Liver (tissue), 9 donors: ENCODE measurements around the gene OSBPL5. TPM values are rescaled to one million over a fixed set of nuclear protein-coding genes. Genes with fewer than 3 reads are reported as not detected.

Experiments
- DNase-seq: peaks from one replicate; pipeline ENCODE4 v3.0.0-alpha.2; 2017; ENCODE audit warnings: low spot score
- H3K27ac ChIP-seq, 2 donors: one replicate each; pipeline ENCODE4 v1.7.0; 2013; ENCODE audit warnings: inconsistent platforms in 2 of 2, low read length in 2 of 2, control low read depth in 1 of 2, low read depth in 1 of 2, mild to moderate bottlenecking in 1 of 2
- H3K27me3 ChIP-seq, 4 donors: one replicate each; pipeline versions ENCODE4 v1.6.1 to v1.7.0; 2013; ENCODE audit warnings: low read length in 3 of 4, inconsistent platforms in 1 of 4, mild to moderate bottlenecking in 1 of 4, moderate library complexity in 1 of 4; ENCODE audit not compliant: control insufficient read depth in 4 of 4, insufficient read depth in 4 of 4
- H3K36me3 ChIP-seq, 4 donors: one replicate each; pipeline versions ENCODE4 v1.6.1 to v1.7.0; 2013; ENCODE audit warnings: low read length in 3 of 4, mild to moderate bottlenecking in 3 of 4, low read depth in 1 of 4, moderate library complexity in 1 of 4; ENCODE audit not compliant: control insufficient read depth in 4 of 4, insufficient read depth in 3 of 4
- H3K4me1 ChIP-seq, 4 donors: one replicate each; pipeline versions ENCODE4 v1.6.1 to v1.7.0; 2013; ENCODE audit warnings: low read length in 3 of 4, mild to moderate bottlenecking in 3 of 4, moderate library complexity in 1 of 4; ENCODE audit not compliant: control insufficient read depth in 4 of 4, insufficient read depth in 4 of 4
- H3K4me3 ChIP-seq, 3 donors: one replicate each; pipeline versions ENCODE4 v1.6.1 to v1.7.0; 2013; ENCODE audit warnings: low read length in 3 of 3, control low read depth in 1 of 3, low read depth in 1 of 3, mild to moderate bottlenecking in 1 of 3
- H3K9ac ChIP-seq, 2 donors: one replicate each; pipeline ENCODE4 v1.7.0; 2013; ENCODE audit warnings: low read length in 2 of 2, mild to moderate bottlenecking in 2 of 2, moderate library complexity in 2 of 2, control low read depth in 1 of 2, low read depth in 1 of 2
- H3K9me3 ChIP-seq, 4 donors: one replicate each; pipeline versions ENCODE4 v1.6.1 to v1.7.0; 2013; ENCODE audit warnings: low read length in 3 of 4; ENCODE audit not compliant: control insufficient read depth in 4 of 4
- EGR1 ChIP-seq, 2 donors: IDR thresholded peaks; 2 replicates each; pipeline ENCODE4 v1.6.1; 2016 to 2018; ENCODE audit warnings: antibody characterized with exemption in 2 of 2, low read depth in 2 of 2
- FOXA2 ChIP-seq: IDR thresholded peaks from 2 replicates; pipeline ENCODE4 v1.6.1; 2016; ENCODE audit warnings: antibody characterized with exemption
- GABPA ChIP-seq, 2 donors: IDR thresholded peaks in 1 of 2; conservative IDR thresholded peaks in 1 of 2; 2 replicates each; pipeline ENCODE4 v1.6.1; 2016; ENCODE audit warnings: antibody characterized with exemption in 2 of 2, mild to moderate bottlenecking in 1 of 2, moderate library complexity in 1 of 2
- HNF4A ChIP-seq, 2 donors: conservative IDR thresholded peaks; 2 replicates each; pipeline ENCODE4 v1.6.1; 2016; ENCODE audit warnings: antibody characterized with exemption in 2 of 2, mild to moderate bottlenecking in 2 of 2
- HNF4G ChIP-seq: IDR thresholded peaks from 2 replicates; pipeline ENCODE4 v1.6.1; 2016; ENCODE audit warnings: antibody characterized with exemption
- JUND ChIP-seq, 2 donors: IDR thresholded peaks; 2 replicates each; pipeline ENCODE4 v1.6.1; 2016; ENCODE audit warnings: antibody characterized with exemption in 2 of 2
- MAX ChIP-seq: IDR thresholded peaks from 2 replicates; pipeline ENCODE4 v1.6.1; 2016; ENCODE audit warnings: antibody characterized with exemption
- RXRA ChIP-seq, 2 donors: IDR thresholded peaks; 2 replicates each; pipeline ENCODE4 v1.6.1; 2017 to 2018; ENCODE audit warnings: antibody characterized with exemption in 2 of 2, mild to moderate bottlenecking in 1 of 2
- SP1 ChIP-seq: IDR thresholded peaks from 2 replicates; pipeline ENCODE4 v1.6.1; 2018; ENCODE audit warnings: antibody characterized with exemption, mild to moderate bottlenecking
- TAF1 ChIP-seq: conservative IDR thresholded peaks from 2 replicates; pipeline ENCODE4 v1.6.1; 2016; ENCODE audit warnings: antibody characterized with exemption, mild to moderate bottlenecking
- YY1 ChIP-seq: IDR thresholded peaks from 2 replicates; pipeline ENCODE4 v1.6.1; 2016; ENCODE audit warnings: antibody characterized with exemption, mild to moderate bottlenecking
- ZBTB33 ChIP-seq: IDR thresholded peaks from 2 replicates; pipeline ENCODE4 v1.6.1; 2016; ENCODE audit warnings: antibody characterized with exemption
- WGBS: extraction: QIAGEN DNeasy Blood & Tissue Kit; methylation state at CpG from one replicate; pipeline ENCODE4 v1.1.7; 2013; 5-methylcytosine and 5-hydroxymethylcytosine counted together
- polyA plus RNA-seq, 2 donors: library from polyadenylated mRNA; stranded (reverse) in 1 of 2; unstranded in 1 of 2; fragments of 200-250 nt in 1 of 2; fragments of >200 nt in 1 of 2; fragmentation: Nextera tagmentation in 1 of 2; extraction: Ambion mirVana in 1 of 2; gene quantifications; one replicate each; pipeline versions ENCODE4 v1.2.1 to v1.2.3, GENCODE V29; 2013 to 2015
- total RNA-seq, 2 donors: library from RNA; depleted of rRNA; stranded (reverse); fragments of >200 nt; gene quantifications; one replicate each; pipeline ENCODE4 v1.2.3, GENCODE V29; 2014
- TF ChIP-seq, protein P1 (sequence below): IDR thresholded peaks from 2 replicates; pipeline ENCODE4 v1.6.1; 2016; ENCODE audit warnings: antibody characterized with exemption
- TF ChIP-seq, protein P2 (sequence below): IDR thresholded peaks from 2 replicates; pipeline ENCODE4 v1.6.1; 2016; ENCODE audit warnings: antibody characterized with exemption, mild to moderate bottlenecking
- donor health status: healthy.
- donor health status: healthy.
- donor health status: healthy.
- donor health status: healthy.
- donor health status: healthy.

The OSBPL5 gene
- total and polyA plus RNA-seq, 4 donors = 0.74 to 6.2 (median 3.9) TPM

DNA sequence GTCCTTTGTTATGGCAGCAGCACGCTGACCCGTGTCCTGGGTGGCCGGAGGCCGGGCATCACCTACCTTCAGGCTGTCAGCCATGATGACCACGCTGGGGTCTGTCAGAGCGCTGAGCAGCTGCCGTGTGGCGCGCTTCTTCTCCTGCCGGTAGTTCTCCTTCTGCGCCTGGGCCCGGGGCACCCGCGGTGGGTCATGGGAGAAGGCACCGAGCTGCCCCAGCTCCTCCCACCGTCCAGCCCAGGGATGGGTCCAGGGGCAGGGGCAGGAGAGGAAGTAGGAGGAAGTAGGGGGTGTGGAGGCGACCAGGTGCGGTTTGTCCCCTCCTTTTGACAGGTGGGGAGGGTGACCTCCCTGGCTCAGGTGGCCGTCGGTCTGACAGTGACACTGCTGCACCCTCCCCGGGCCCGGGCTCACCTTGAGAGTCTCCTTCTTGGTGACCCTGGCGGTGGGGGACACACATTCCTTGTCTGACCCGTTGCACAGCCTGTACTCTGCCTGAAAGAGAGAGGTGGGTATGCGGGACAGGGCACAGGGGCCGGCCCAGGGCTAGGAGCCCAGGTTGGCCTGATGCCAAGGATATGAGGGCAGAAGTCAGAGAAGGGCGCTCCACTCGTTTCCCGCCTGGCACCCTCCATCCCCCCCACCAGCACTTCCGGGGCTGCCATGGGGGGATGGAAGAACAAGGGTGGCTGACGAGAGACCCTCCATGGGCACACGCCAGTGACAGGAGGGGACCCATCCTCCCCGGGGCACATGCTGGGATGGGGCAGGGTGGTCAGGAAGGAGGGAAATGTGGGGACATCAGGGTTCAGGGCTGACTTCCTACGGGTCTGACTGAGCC, 43.0 kb downstream of the OSBPL5 start:
- H3K4me1 ChIP-seq = peaks cover 0 to 3% (median 0%) of the 10 kb centered on the region in 4 donors
- no peak overlapping the region for H3K9ac ChIP-seq
- H3K4me3 ChIP-seq = no peak overlapping the region
- H3K36me3 ChIP-seq = no peaks in the 10 kb centered on the region
- H3K27ac ChIP-seq = no peak overlapping the region
- H3K27me3 ChIP-seq = no peaks in the 10 kb centered on the region
- DNase-seq = no peak
- TF ChIP-seq MAX (no peak), EGR1 (IDR thresholded peaks at IDR 0.05; ENCODE audit: low read depth in 2 of 2) (no peak), FOXA2 (no peak), JUND (IDR thresholded peaks at IDR 0.05) (no peak)
- TF ChIP-seq, protein P1, sequence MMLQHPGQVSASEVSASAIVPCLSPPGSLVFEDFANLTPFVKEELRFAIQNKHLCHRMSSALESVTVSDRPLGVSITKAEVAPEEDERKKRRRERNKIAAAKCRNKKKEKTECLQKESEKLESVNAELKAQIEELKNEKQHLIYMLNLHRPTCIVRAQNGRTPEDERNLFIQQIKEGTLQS = no peak
- TF ChIP-seq, protein P2, sequence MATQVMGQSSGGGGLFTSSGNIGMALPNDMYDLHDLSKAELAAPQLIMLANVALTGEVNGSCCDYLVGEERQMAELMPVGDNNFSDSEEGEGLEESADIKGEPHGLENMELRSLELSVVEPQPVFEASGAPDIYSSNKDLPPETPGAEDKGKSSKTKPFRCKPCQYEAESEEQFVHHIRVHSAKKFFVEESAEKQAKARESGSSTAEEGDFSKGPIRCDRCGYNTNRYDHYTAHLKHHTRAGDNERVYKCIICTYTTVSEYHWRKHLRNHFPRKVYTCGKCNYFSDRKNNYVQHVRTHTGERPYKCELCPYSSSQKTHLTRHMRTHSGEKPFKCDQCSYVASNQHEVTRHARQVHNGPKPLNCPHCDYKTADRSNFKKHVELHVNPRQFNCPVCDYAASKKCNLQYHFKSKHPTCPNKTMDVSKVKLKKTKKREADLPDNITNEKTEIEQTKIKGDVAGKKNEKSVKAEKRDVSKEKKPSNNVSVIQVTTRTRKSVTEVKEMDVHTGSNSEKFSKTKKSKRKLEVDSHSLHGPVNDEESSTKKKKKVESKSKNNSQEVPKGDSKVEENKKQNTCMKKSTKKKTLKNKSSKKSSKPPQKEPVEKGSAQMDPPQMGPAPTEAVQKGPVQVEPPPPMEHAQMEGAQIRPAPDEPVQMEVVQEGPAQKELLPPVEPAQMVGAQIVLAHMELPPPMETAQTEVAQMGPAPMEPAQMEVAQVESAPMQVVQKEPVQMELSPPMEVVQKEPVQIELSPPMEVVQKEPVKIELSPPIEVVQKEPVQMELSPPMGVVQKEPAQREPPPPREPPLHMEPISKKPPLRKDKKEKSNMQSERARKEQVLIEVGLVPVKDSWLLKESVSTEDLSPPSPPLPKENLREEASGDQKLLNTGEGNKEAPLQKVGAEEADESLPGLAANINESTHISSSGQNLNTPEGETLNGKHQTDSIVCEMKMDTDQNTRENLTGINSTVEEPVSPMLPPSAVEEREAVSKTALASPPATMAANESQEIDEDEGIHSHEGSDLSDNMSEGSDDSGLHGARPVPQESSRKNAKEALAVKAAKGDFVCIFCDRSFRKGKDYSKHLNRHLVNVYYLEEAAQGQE = no peak
- WGBS = 86% methylated on average over 34 of the region's 34 CpGs
- no peaks in the 10 kb centered on the region for H3K9me3 ChIP-seq

DNA sequence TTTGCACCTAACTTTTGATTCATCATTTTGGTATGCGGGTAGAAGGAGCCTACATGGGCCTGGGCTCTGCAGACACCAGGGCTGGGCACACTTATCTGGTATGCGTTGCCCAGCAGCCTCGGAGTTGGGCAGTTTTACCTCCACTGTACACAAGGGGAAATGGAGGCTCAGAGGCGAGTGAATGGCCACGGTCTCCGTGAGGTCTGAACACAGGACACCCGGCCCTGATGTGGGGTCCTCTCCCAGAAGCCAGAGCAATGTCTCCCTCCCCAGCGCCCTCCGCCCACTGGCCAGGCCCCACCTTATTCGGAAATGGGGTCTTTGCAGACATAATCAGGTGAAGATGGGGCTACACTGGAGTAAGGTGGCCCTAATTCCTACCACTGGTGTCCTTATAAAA, 43.7 kb downstream of the OSBPL5 start:
- Histone ChIP-seq H3K36me3 (no peaks in the 10 kb centered on the region), H3K4me1 (no peaks in the 10 kb centered on the region), H3K27ac (no peak overlapping the region), H3K9ac (no peak overlapping the region), H3K9me3 (no peaks in the 10 kb centered on the region), H3K4me3 (no peak overlapping the region), H3K27me3 (no peaks in the 10 kb centered on the region)
- WGBS = 95% methylated on average over 10 of the region's 10 CpGs
- DNase-seq = no peak
- TF ChIP-seq RXRA (IDR thresholded peaks at IDR 0.05) (no peak), SP1 (no peak)
- TF ChIP-seq, protein P1 = no peak

GRCh38 chr11:3120071-3120792, 44.9 kb downstream of the OSBPL5 start:
- no peaks in the 10 kb centered on the region for H3K36me3 ChIP-seq
- 94% methylated on average over 26 of the region's 26 CpGs for WGBS

More at GRCh38 chr11:3120071-3120792, 44.9 kb downstream of the OSBPL5 start:
- TF ChIP-seq EGR1 (IDR thresholded peaks at IDR 0.05; ENCODE audit: low read depth in 2 of 2) (no peak), GABPA (IDR thresholded peaks at IDR 0.05 in 1 of 2, conservative IDR thresholded peaks at IDR 0.05 in 1 of 2) (no peak), YY1 (no peak), TAF1 (no peak), HNF4A (conservative IDR thresholded peaks at IDR 0.05) (no peak), JUND (IDR thresholded peaks at IDR 0.05) (no peak), FOXA2 (no peak), MAX (no peak), HNF4G (no peak), ZBTB33 (no peak), SP1 (no peak)
- Histone ChIP-seq H3K27me3 (no peaks in the 10 kb centered on the region), H3K4me1 (no peaks in the 10 kb centered on the region), H3K9ac (no peak overlapping the region), H3K27ac (no peak overlapping the region), H3K4me3 (no peak overlapping the region), H3K9me3 (no peaks in the 10 kb centered on the region)
- no peak for DNase-seq
